IMR-90 (cell line): ENCODE results near the gene PITX3.

ENCODE experiments used
- CTCF ChIP-seq: conservative IDR thresholded peaks from 2 replicates; pipeline ENCODE4 v1.5.1; 2012; ENCODE audit warnings: mild to moderate bottlenecking, low read depth, low read length, improper control_type of control experiment
- MAZ ChIP-seq: IDR thresholded peaks from 2 replicates; pipeline ENCODE4 v1.6.1; 2012; ENCODE audit warnings: low read depth, mild to moderate bottlenecking, low read length, improper control_type of control experiment, moderate library complexity, borderline replicate concordance
- MXI1 ChIP-seq: IDR thresholded peaks from 2 replicates; pipeline ENCODE4 v1.6.1; 2012; ENCODE audit warnings: low read depth, mild to moderate bottlenecking, low read length, moderate library complexity, borderline replicate concordance
- RAD21 ChIP-seq: IDR thresholded peaks from 2 replicates; pipeline ENCODE4 v1.6.1; 2012; ENCODE audit warnings: low read length, improper control_type of control experiment

GRCh38 chr10:102196893-102197292, 44.4 kb downstream of the PITX3 start:
- TF ChIP-seq CTCF (no peak), MXI1 (no peak), MAZ (no peak), RAD21 (no peak)
